Eye (tissue), 1 donor: ENCODE results near the gene MCF2L2.
"Not testable (repeated sequence)": the region's sequence is repeated elsewhere in the genome, so short reads cannot be mapped to it uniquely, and the experiment has no call there.

ENCODE experiments used
- DNase-seq: peaks from one replicate; pipeline ENCODE4 v3.0.0-alpha.2; 2015

MCF2L2 gene, protein sequence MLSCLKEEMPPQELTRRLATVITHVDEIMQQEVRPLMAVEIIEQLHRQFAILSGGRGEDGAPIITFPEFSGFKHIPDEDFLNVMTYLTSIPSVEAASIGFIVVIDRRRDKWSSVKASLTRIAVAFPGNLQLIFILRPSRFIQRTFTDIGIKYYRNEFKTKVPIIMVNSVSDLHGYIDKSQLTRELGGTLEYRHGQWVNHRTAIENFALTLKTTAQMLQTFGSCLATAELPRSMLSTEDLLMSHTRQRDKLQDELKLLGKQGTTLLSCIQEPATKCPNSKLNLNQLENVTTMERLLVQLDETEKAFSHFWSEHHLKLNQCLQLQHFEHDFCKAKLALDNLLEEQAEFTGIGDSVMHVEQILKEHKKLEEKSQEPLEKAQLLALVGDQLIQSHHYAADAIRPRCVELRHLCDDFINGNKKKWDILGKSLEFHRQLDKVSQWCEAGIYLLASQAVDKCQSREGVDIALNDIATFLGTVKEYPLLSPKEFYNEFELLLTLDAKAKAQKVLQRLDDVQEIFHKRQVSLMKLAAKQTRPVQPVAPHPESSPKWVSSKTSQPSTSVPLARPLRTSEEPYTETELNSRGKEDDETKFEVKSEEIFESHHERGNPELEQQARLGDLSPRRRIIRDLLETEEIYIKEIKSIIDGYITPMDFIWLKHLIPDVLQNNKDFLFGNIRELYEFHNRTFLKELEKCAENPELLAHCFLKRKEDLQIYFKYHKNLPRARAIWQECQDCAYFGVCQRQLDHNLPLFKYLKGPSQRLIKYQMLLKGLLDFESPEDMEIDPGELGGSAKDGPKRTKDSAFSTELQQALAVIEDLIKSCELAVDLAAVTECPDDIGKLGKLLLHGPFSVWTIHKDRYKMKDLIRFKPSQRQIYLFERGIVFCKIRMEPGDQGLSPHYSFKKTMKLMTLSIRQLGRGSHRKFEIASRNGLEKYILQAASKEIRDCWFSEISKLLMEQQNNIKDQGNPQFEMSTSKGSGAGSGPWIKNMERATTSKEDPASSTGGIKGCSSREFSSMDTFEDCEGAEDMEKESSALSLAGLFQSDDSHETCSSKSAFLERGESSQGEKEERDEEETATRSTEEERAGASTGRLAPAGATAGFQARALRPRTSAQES

DNA sequence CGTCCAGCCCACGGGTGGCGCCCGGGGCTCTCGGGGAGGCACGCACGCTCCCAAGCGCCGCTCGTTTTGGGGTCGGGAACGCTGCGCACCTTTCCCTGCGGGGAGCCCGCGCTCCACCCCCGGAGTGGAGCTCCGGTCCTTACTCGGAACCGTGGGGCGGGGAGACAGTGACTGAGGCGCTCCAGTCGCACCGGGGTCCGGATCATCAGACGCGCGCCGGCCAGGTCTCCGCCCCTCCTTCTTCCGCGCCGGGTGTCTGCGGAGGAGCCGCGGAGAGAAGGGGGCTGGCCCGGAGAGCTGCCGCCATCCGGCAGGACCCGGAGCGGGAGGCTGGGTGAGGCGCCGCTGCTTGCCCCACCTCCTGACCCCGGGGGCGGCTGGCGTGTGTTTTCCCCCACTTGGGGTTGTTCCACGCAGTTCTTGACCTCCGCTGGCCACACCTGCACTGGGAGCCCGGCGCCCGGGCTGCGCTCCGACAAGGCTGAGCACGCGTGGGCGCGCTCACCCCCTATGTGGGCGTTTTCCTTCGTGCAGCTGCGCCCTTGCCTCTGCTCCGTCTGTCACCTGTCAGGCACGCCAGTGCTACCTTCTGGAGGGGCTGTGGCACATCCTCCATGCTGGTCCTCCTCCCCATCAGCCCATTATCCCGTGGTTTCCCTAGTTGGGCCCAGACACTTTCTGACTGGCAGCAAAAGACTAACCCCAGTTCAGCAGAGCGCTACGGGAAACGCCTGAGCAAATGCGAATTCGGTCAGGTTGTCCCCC is at the start of gene MCF2L2:
Gene MCF2L2, minus strand, starts transcription at position 173 of the 765 bp plus-strand sequence. CDS start 642 bp downstream, outside the sequence.
- peak; percentile 79 for DNase-seq

DNA sequence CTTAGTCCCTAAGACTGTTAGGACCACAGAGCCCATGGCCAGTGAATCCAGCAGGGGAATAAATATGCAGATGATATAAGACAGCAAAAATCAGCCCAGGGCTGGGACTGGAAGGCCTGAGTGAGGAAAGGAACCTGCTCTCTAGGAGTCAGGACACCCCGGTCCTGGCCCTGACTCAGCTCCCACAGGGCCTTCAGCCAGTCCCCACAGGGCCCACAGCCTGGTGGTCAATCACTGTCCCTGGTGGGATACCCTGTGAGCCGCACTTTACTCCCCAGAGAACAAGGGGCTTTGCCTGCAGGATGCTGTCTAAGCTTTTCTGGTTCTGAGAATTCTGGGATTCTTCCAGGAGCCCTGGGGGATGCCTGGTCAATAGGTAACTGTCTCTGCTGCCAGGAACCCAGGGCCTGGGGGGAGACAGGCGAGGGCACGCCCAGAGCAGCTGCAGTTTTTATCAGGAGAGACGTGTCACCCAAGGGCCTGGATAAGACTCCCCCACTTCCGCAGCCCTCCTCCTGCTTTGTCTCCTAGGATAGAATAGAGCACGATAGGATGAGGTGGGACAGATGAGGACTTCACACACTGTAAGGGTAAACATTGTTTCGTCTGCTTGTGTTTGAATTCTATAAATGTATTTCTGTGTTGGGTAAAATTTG is 49.5 kb upstream of the MCF2L2 start:
- DNase-seq: no peak

DNA sequence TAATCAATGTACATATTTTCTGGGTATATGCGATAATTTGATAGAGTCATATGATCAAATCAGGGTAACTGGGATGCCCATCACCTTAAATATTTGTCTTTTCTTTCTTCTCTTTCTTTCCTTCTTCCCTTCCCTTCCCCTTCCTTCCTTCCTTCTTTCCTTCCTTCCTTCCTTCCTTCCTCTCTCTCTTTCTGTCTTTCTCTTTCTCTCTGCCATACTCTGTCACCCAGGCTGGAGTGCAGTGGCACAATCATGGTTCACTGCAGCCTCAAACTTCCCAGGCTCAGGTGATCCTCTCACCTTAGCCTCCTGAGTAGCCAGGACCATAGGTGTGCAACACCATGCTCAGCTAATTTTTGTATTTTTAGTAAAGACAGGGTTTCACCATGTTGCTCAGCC is 47.3 kb upstream of the MCF2L2 start:
- DNase-seq: not testable (repeated sequence)

DNA sequence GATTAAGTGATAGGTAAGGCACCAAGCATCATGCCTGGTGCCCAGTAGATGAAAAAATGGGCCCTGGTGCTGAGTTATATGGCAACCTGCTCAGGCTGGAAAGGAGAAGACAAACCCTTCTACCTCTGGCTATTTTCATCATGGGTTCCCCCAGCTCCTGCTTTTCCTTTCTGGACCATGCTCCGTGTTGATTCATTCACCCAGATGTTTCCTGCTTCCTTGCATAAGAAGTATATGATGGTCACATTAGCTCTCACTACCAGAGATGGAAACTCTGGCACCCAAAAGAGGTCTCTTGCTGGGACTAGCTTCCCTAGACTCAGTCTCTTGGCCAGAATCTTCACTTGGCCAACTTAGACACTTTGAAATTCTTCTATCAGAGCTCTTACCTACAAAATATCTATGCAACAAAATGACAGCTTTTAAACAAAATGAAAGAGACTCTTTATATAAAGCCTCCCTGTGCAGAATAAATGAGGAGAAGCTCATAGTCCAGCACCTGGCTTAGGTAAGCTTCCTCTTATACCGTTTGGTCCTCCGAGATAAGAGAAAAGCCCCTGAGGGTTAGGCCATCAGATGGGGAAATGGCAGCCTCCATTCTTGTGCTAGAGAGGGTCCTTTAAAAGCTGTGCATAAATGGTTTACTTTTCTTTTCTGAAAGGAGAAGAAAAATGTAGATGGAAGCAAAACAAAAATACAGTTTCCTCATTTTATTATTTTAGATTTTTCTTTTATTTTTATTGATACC is 46.8 kb upstream of the MCF2L2 start:
- no peak for DNase-seq

DNA sequence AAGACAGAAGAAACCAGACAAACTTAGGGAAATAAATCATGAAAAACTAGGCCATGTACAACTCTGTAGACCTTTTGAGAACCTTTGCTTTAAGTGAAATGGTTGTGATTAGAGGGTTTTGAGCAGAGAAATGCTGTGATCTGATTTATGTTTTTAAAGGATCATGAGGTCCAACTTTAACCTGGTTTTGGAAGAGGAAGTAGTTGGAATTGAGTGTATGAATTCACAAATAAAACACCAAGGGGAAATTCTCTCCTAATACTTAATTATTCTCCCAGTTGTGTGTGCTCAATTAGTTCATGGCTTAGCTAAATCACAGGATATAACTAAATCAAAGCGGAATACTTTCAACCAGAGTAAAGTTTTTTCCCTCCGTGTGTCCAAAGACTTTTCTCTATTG is 45.5 kb upstream of the MCF2L2 start:
- no peak for DNase-seq

DNA sequence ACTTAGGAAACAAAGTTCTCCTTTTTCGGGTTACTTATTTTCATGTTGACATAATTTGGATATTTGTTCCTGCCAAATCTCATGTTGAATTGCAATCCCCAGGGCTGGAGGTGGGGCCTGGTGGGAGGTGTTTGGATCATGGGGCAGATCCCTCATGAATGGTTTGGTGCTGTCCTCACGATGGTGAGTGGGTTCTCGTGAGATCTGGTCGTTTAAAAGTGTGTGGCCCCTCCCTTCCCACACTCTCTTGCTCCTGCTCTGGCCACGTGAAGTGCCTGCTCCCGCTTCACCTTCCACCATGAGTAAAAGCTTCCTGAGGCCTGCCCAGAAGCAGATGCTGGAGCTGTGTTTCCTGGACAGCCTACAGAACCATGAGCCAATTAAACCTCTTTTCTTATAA is 43.7 kb upstream of the MCF2L2 start:
- no peak for DNase-seq

DNA sequence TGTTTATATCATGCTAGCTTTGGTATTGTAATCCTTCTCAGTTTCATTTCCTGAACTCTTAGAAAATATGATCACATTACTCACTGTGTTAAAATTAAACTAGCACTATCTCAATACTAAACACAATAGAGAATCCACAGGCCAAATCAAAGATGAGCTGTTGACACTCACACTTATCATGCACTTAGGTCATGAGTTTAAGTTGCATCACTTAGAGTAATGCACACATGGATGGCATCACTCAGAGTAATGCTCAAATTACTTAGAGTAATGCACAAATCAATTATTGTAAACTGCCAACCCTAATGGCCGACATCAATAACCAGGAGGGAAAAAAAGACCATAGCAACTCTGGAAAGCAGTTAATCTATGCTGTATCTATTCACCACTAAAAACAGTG is 40.0 kb upstream of the MCF2L2 start:
- DNase-seq: no peak

DNA sequence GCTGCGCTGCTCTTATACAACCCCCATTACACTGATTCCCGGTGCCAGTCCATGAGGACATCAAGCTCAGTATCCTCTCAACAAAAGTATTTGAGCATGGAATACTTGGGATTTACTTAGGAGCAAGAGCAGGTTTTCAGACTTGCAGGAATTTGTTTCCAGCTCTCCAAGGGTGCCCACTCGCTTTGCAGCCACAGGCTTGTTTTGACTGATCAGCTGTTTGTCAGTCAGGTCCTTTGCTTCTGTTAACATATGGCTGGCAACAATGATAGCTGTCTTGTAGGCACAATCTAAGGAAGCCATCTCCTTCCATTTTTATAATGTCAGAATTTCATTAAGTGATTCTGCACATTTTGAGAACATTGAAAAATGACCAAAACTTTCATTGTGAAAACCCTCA is 38.2 kb upstream of the MCF2L2 start:
- DNase-seq: no peak

DNA sequence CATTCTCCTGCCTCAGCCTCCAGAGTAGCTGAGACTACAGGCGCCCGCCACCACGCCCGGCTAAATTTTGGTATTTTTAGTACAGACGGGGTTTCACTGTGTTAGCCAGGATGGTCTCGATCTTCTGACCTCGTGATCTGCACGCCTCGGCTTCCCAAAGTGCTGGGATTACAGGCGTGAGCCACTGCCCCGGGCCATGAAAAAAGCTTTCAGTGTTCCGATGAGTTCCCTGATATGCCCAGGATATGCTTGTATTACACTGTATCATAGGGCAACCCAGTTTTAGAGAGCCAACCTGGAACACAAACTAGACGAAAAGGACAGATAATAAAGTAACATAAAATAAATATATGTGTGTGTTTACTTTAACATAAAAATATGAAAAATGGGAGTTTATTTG is 37.3 kb upstream of the MCF2L2 start:
- DNase-seq: not testable (repeated sequence)

DNA sequence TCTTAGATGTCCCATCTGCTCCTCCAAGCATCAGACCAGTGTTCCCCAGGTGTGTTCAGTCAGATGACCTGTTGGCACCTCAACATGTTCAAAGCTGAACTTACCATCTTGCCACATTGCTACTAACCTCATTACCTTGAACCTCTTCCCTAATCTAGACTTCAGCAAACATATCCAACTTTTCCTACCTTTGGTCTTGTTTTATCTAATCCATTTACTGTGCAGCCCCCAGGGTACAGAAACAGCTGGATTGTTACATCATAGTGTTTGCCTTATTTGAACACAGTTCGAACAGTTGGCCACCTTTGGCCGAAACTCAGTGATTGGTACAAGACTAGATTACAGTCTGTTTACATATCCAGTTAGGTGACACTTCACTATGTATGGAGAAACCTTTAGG is 36.1 kb upstream of the MCF2L2 start:
- DNase-seq: no peak

DNA sequence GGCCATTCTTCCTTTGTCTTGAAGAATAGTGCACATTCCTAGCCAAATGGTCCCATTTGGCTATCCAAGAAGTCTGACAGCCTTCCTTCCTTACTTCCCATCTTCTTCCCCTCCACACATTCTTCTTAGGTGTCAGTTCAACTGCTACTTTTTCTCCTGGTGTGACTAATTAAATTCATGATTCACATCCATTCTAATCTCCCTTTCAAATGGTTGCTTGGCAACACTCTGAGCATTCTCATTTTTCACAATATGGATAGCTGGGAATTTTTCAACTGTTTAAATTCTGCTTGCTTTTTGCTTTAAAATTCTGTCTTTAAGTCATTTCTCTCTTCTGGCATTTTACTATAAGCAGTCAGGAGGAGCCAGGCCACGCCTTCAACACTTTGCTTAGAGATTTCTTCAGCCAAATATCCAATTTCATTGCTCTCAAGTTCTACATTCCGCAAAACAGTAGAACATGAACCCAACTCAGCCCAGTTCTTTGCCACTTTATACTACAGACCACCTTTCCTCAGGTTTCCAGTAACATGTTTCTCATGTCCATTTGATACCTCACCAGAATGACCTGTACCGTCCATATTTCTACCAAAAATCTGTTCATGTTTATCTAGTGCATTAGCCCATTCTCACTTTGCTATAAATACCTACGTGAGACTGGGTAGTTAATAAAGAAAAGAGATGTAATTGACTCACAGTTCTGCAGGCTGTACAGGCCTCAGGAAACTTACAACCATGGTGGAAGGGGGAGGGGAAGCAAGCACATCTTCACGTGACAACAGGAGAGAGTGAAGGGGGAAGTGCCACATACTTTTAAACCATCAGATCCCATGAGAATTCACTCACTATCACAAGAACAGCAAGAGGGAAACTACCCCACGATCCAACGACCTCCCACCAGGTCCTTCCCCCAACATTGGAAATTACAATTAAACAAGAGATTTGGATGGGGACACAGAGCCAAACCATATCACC is 31.9 kb upstream of the MCF2L2 start:
- DNase-seq: no peak

DNA sequence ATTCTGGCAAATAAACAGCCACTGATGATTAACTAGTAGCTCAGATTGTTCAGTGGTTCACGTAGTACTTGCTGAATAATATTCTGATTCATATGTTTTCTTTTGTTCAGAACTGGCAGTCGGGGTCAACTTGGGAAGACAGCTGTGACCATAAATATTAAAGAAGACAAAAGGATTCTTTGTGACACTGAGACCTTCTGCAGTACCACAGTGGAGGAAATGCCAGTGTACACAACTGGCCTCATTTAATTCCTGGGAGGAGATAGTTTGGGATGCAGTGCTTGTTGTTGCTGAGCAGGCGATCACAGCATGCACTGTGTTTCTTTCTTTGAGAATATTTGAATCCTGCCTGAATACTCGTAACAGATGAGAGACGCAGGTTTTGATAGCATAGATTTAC is 26.7 kb upstream of the MCF2L2 start:
- peak; percentile 41 for DNase-seq

DNA sequence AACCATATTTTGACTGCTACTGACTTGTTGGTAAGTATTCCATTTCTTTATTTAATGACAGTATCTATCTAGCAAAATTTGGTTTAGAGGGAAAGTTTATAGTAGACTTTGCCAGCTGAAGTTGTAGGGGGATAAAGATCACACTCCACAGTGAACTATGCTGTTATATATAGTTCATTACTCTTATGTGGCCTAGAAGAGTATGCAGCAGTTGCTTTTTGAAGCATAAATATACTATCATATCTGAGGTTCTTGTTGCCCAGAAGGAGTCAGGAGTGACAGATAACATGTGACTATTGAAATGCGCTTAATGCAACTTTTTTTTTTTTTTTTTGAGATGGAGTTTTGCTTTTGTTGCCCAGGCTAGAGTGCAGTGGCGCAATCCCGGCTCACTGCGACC is 25.6 kb upstream of the MCF2L2 start:
- no peak for DNase-seq

DNA sequence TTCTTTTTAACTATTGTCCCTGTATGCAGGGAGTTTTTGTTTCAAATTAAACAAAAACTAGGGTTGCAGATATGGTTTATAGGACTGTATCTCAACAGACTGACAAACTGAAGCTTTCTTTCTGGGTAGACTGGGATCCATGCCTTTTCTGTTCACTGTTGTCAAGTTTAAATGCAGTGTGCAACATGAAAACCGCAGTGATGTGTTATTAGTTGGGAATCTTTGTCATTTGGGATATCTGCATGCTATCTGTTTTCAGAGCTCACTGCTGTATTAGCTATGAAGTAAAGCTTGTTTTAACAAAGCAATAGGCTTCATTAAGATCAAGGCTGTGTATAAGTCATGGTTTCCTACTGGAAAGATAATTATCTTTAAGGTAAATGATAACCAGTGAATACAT is 21.4 kb upstream of the MCF2L2 start:
- no peak for DNase-seq

DNA sequence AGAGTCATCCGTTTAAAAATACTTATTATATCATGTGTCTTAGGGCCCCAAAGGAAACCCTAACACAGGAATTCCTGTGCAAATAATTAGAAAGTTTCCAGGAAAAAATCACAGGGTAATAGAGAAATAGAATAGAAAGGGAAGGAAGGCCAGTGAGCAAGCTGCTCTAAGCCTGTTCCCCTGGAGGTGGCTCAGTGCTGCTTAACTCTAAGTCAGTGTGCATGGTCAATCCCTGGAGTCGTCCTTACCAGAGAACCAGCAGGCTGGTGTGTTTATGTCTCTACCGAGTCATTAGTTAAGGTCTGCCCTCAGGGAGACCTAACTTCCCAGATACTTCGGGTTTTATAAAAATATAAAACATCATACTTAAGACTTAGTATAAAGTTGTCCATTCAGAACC is 21.0 kb upstream of the MCF2L2 start:
- peak; percentile 27 for DNase-seq

DNA sequence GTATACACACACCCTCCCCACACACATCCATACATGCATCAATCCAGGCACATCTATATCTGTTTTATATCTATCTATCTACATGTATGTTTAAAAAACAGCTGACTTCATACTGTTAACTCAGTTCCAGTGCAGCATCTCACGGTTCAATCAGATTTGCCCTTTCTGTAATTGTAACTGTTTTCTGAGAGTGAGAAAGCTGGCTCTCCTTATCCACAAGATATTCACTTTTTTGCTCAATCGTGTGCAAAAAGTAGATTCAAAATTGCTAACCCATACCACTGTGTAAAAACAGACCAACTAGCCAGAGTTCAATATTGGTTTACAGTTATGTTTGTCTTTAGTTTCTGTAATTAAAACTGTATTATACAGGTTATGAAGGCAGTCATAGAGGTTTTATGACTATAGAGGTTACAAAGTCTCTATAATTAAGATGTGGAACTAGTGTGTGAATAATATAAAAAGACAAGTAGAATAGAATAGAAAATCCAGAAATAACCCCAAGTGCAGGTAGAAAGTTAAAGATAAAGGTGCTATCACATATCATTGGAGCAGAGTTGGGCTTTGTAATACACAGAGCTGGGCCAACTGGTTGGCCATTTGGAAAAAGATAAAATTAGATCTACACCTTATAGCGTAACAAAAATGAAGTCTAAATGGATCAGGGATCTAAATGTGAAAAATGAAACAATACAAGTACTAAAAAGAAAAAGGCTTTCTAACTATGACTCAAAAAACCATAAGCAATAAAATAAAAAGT is 20.1 kb upstream of the MCF2L2 start:
- DNase-seq: no peak

DNA sequence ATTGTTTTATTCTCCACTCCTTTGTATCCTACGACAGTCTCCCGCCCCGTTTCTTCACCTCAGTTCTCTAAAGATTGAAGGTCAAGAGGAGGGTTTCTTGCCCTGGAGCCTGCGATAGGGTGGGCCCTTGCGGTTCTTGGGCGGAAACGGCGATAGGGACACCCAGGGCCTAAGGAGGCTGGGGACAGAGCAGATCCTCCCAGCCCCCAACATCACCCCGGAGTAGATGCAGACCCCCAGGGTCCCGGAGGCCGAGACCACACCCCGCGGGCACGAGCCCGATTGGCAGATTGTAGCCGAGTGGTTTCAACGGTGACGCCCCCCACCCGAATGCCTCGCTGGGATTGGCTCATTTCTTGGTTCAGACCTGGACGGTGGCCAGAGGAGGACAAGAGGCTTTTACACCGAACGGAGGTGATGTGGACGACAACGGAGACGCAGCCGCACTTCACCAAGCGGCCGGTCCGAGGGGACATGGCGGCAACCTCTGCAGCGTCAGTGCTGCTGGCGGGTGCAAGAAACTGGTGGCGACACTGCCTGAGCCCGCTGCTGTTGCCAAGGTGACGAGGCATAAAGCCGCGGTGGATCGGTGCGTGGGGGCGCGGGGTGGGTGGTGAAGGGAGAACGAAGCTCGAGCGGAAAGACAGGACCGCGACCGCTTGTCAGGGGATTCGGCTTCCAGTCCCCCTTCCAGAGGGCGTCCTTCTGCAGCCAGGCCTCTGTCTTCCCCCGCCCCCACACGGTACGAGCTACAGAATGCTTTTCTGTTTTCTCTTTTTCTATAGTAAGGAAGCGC is 19.0 kb upstream of the MCF2L2 start:
- DNase-seq: peak; percentile 99

DNA sequence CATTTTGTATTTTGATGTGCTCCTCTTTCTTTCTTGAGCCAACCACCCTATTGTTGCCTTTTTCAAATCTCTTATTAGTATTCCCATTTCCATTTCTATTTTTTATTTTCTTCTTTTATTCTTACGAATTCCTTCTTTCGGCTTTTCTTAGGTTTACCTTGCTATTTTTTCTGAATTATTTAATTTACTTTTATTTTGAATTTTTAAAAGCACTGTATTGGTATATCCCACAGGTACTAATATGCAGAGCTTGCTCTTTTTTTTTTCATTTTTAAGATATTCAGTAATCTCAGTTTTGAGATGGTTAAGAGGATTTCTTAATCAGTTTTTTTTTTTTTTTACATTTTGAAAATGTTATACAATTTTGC is 18.4 kb upstream of the MCF2L2 start:
- no peak for DNase-seq

DNA sequence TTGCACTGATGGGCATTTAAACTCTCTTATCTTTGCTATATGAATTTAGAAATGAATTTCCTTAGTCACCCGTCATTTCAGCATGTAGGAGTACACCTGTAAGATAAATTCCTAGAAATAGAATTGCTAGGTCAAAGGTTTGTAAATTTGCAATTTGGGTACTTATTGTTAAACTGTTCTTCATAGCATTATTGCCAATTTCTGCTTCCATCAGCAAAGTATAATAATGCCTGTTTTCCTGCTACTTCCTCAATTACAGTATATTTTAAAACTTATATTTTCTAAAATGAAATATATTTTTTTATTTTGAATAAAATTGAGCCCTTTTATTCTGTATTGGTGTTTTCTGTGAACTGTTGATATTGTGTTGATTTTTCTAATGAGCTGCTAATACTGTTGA is 16.3 kb upstream of the MCF2L2 start:
- DNase-seq: no peak
